Activated naive CD4-positive, alpha-beta T cell treated with anti-CD3 and anti-CD28 coated beads for 36 hours (primary cell): Measurements from ENCODE around the gene MAPKAPK5. TPM values are rescaled to one million over a fixed set of nuclear protein-coding genes. Genes with fewer than 3 reads are reported as not detected.

ENCODE experiments used
- microRNA-seq: library from miRNA; unstranded; fragments of <30 nt; microRNA quantifications from one replicate; pipeline ENCODE4 v1.2.0, GENCODE V29; 2022; ENCODE audit warnings: borderline microRNAs expressed, borderline replicate concordance
- total RNA-seq, 2 experiments: library from RNA; stranded (reverse); gene quantifications; one replicate each; pipeline ENCODE4 v1.2.3, GENCODE V29; 2021

The MAPKAPK5 gene
- total RNA-seq, 2 experiments from 2014 or later, result 41.9 to 43.6 TPM

Small RNA genes within 50 kb of the gene (microRNA-seq; reads per million reads assigned to microRNA genes)
- not detected for gene MIR6761

Other genes starting within 250 kb of the MAPKAPK5 start
- gene ATXN2, start 242.9 kb upstream of the MAPKAPK5 start, total RNA-seq, result 10 to 100 TPM; 30.6 to 31.5 TPM
- 10 to 100 TPM; 14.7 to 16.9 TPM for gene BRAP, start 156.3 kb upstream of the MAPKAPK5 start, total RNA-seq
- gene ACAD10, start 156.2 kb upstream of the MAPKAPK5 start, total RNA-seq, result 10 to 100 TPM; 19.0 to 21.7 TPM
- gene ALDH2, start 75.3 kb upstream of the MAPKAPK5 start, total RNA-seq, result 1 to 10 TPM; 4.0 to 4.6 TPM
- 10 to 100 TPM; 12.7 to 13.4 TPM for gene TMEM116, start 170.9 kb downstream of the MAPKAPK5 start, total RNA-seq
- gene ERP29, start 171.2 kb downstream of the MAPKAPK5 start, total RNA-seq, result 100 to 1,000 TPM; 101 to 107 TPM